Hindlimb muscle (tissue), 1 donor: ENCODE results near the gene CD320. TPM values are rescaled to one million over a fixed set of nuclear protein-coding genes. Genes with fewer than 3 reads are reported as not detected.

Experiments
- DNase-seq: peaks from one replicate; pipeline ENCODE4 v3.0.0-alpha.2; 2013
- polyA plus RNA-seq: library from polyadenylated mRNA; unstranded; fragments of 120-200 nt; gene quantifications from one replicate; pipeline ENCODE4 v1.2.1, GENCODE V29; 2013; ENCODE audit not compliant: insufficient read length

The CD320 gene
- polyA plus RNA-seq, 1 donor = 21.7 TPM

GRCh38 chr19:8252922-8253589 lies 55.1 kb downstream of the CD320 start:
- peak; percentile 85 for DNase-seq

Other genes with a start within 250 kb of the CD320 start
- 14.4 TPM for gene FBN3, start 158.8 kb downstream of the CD320 start, polyA plus RNA-seq
- 17.6 TPM for gene CERS4, start 99.0 kb downstream of the CD320 start, polyA plus RNA-seq
- gene NDUFA7, start 13.0 kb upstream of the CD320 start, polyA plus RNA-seq = 33.7 TPM
- gene RPS28, start 13.1 kb upstream of the CD320 start, polyA plus RNA-seq = 729 TPM
- gene KANK3, start 34.9 kb upstream of the CD320 start, polyA plus RNA-seq = 15.8 TPM
- 3.6 TPM for gene ANGPTL4, start 55.8 kb upstream of the CD320 start, polyA plus RNA-seq
- gene RAB11B, start 82.0 kb upstream of the CD320 start, polyA plus RNA-seq = 85.3 TPM
- gene MARCHF2, start 104.9 kb upstream of the CD320 start, polyA plus RNA-seq = 16.9 TPM
- 198 TPM for gene HNRNPM, start 136.6 kb upstream of the CD320 start, polyA plus RNA-seq
- 2.9 TPM for gene PRAM1, start 194.3 kb upstream of the CD320 start, polyA plus RNA-seq
- gene ZNF414, start 205.8 kb upstream of the CD320 start, polyA plus RNA-seq = 20.0 TPM